ENCODE results near the gene DLX5.

The DLX5 gene

DNA sequence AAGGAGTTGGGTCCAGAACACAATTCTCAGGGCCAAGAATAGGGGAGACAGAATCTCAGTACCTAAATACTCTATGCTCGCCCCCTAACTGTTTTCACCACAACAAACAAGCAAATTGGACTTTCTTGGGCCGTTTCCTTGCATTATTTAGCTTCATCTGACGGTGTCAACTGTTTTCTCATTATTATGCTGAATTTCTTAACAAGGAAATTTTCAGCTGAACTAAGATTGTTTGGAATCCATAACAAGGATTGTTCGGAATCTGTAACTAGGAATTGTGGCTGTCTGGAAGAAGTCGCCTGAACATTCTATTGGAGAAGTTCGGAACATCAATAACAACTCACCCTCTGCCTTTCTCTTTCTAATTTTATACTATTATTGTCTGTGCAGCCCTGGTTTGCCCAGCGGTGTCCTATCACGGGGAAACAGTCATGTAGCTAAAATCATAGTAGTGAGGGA is 34.7 kb downstream of the DLX5 start:
- DNase-seq (ENCODE audit: low spot score), result no peak

DNA sequence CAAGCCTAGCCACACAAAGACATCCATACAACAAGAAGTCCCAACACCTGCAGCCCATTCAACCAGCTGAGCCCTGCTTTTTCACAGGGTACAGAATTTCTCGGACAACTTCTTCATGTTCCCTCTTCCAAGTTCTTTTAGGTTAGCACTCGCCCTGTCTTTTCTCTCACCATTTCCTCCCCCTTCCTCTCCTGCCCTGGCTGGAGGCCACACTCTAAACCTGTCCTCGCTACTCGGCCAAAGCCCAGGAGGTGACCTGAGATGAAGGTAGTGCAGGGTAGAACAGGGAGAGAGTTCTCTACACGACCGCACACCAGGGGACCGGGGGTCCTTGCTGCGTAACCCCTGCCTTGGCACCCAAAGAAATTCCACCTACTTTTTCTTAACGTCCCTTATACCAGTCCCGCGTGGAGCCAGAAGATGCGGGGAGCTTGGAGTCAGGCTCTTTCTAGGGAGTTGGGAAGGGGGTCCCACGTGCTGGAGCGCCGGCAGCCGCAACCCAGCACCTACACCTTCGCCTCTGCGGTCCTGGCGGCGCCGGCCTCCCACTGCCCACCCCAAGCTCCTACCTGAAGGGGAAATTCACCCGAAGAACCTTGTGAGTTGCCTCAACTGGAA is 35.3 kb downstream of the DLX5 start:
- no peak for DNase-seq (ENCODE audit: low spot score)

DNA sequence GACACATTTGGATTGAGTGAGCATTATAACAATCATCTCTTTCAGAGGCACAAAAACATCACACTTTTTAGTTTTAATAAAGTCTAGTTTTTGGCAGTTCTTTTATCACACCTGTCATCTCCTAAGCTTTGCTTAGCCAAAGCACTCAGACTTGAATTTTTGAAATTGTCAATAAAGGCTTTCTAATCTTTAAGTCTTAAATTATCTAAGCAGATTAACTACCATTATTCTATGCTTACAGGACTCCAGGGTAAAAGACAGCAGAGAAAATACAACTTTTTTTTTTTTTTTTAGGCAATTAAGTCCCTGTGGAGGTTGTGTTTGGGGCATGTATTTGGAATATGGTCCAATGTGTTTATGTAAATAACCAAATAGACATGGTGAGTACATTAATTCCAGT is 36.9 kb downstream of the DLX5 start:
- no peak for DNase-seq (ENCODE audit: low spot score)

DNA sequence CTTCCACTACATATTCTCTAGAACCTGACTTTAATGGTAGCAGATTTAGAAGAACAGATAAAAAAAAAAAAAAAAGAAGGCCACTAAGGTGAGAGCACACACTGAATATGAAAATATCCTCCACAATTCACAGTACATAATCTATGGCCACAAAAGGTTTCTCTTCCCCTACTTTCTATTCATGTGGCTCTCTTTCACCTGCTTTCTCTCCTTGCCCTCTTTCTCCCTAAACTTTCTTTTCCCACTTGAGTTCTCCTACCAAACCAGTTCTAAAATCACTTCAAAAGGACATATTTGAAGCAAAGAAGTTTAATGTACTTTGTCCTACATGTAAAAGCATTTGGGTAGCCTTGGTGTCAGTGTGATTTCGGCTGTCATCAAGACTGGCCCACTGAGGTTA is 37.7 kb downstream of the DLX5 start:
- no peak for DNase-seq (ENCODE audit: low spot score)

DNA sequence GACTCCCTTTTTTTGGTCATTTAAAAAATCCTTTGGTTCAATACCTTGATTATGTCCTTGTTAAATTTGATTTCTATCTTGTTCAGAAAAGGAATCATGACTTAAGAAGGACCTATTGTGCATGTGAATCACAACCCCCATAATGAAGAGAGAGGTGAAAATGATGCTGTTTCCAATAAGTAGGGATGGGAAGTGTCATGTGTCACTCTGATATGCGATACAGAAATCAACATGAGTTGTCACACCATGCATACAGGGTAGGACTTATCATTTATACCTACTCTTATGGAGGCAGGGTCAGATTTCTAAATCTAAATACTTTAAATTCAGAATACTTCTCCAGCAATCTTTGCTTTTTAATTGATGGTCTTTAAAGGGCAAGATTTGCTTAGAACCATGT is 38.6 kb downstream of the DLX5 start:
- DNase-seq (ENCODE audit: low spot score), result no peak

DNA sequence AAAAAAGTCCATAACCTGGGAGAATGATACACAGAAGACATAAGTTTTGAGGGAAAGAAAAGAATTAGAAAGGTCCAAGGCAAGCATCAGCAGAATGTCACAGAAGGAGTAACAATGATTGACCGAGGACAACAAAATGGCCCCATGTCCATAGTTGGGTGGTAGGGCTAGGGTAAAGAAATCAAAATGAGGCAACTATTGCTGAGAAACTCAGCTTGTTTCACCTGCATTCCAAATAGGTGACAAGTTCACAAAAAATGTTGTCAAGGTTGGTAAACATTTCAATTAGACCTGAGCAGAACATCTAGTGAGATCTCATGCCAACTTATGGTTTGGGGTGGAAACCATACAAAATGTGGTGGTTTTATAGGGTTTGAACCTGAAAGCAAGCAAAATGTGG is 42.0 kb downstream of the DLX5 start:
- no peak for DNase-seq (ENCODE audit: low spot score)

DNA sequence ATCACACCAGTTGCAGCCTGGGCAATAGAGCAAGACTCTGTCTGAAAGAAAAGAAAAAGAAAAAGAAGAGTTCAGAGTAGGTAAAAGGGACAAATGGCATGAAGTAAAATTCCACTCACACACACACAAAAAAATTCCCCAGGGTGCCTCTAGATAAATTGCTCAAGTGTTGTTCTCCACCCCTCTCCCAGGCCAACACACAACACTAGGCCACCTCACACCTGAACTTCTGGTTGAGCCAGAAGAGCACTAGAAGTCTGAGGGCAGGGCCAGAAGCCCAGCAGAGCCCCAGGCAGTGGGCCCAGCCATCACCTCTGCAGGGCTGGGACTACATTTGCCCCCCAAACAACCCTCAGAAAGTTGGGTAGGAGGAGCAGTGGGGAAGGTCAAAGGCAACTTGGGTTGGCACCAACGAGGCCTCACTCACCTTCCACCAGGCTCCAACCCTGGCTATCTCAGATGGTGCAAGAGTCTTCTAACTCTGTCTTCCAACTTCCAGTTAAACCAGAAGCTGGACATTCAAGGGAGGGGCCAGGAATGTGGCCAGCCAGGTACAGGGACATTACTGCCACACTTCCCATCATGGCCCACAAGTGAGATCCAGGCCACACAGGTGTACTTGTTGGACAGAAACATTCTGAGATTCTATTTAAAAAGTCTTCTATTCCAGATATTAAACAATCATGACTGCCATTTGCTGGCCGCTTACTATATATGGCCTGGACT is 44.9 kb downstream of the DLX5 start:
- no peak for DNase-seq (ENCODE audit: low spot score)

DNA sequence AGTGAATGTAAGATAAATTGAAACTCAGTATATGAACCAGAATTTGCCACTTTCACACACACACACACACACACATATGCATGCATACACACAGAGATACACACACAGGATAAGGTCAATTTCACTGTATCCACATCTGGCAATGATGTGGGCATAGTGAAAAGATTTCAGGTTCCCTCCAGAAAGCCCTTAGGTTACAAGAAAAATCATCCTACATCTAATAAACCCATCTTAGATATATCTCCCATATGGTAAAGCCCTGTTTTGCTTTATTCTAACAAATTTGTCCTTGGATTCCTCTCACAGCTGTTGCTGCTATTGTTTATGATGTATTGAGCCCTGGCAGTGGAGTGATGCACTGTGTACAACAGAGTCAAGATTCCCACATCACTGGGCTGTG is 47.2 kb downstream of the DLX5 start:
- no peak for DNase-seq (ENCODE audit: low spot score)

DNA sequence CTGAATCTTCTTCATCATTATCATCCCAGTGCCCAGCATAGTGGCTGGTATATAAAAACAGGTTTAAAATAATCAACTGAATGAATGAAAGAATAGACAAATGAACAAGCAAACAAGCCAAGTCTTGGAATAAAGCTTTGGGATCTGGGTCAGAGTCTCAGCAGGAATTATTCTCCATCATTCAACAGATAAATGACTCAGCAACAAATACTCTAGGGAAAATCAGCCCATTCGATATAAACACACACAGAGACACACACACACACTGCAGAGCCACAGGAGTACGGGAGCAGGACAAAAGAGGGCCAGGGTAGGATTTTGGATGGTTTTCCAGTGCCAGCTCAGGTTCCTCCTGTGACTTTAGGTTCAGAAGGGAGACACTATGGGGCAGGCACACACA is 48.5 kb downstream of the DLX5 start:
- DNase-seq (ENCODE audit: low spot score), result no peak

DNA sequence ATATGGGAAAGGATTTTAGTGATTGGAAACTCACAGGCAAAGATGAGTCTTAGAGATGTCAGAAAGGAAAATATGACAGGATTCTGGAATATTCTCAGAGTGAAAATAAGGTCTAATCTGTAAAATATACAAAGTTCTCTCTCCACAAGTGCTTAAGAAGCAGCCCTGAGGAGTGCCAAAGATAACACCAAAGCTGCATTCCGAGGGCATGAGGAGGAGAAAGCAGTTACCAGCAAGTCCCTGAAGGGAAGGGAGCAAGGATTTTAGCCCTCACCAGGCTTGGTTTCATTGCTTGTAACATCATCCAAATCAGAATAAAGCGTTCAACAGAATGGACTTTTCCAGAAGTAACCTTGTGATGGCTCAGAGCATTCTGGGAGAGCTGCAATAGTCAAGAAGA is 50.6 kb downstream of the DLX5 start:
- DNase-seq (ENCODE audit: low spot score), result no peak

DNA sequence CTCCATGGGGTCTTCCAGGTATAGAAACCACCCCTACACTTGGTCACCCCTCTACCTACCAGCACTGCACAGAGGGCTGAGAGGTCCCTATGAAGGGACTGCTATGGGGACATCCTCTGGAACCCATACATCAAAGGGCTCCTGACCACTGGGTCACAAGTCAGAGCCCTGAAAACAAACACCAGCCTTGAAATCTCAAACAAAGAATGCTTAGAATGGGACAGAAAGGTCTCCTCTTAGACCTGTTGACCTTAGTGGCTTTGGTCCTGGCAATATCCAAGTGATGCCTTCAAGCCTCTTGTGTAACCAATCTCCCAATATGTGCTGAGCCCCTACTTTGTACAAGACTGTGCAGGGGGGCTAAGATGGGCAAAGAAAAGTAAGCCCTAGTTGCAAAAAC is 53.9 kb downstream of the DLX5 start:
- no peak for DNase-seq (ENCODE audit: low spot score)
